ENCODE data around the gene CDT1. TPM values are rescaled to one million over a fixed set of nuclear protein-coding genes. Genes with fewer than 3 reads are reported as not detected.

Gene CDT1
- total and polyA plus RNA-seq, 4 donors: 0.05 to 1.5 (median 0.94) TPM

- Histone ChIP-seq H3K4me1 (ENCODE audit: control insufficient read depth in 1 of 2, insufficient read depth in 2 of 2, low read length in 2 of 2) (no peaks in the 10 kb centered on the region), H3K4me3 (ENCODE audit: low read length in 2 of 2) (no peak overlapping the region), H3K27me3 (ENCODE audit: control insufficient read depth in 1 of 2, insufficient read depth in 2 of 2, low read length in 1 of 2) (no peaks in the 10 kb centered on the region), H3K9me3 (ENCODE audit: control insufficient read depth, low read length) (no peaks in the 10 kb centered on the region), H3K36me3 (ENCODE audit: control insufficient read depth in 1 of 2, insufficient read depth in 2 of 2, low read length in 1 of 2) (no peaks in the 10 kb centered on the region), H3K27ac (ENCODE audit: low read depth in 1 of 2, low read length in 2 of 2) (no peak overlapping the region)
- DNase-seq: peak in 1 of 2 donors; percentile 68
- ATAC-seq (ENCODE audit: low FRiP score): no peak
- 52 to 53% methylated on average over 34 to 35 of the region's 35 CpGs for WGBS, 2 donors
- intact Hi-C loops (cut with DNase I): no loop called here
These were observed 10.2 kb upstream of the CDT1 start for GRCh38 chr16:88793251-88793954.

GRCh38 chr16:88796278-88796677 lies 7.3 kb upstream of the CDT1 start:
- H3K27me3 ChIP-seq (ENCODE audit: control insufficient read depth in 1 of 2, insufficient read depth in 2 of 2, low read length in 1 of 2): no peaks in the 10 kb centered on the region
- no peaks in the 10 kb centered on the region for H3K4me1 ChIP-seq (ENCODE audit: control insufficient read depth in 1 of 2, insufficient read depth in 2 of 2, low read length in 2 of 2)
- no peak for ATAC-seq (ENCODE audit: low FRiP score)
- DNase-seq: no peak
- intact Hi-C loops (cut with DNase I): no loop called here
- H3K27ac ChIP-seq (ENCODE audit: low read depth in 1 of 2, low read length in 2 of 2): no peak overlapping the region
- WGBS, 2 donors: 54 to 59% methylated on average over 4 of the region's 4 CpGs
- no peak overlapping the region for H3K4me3 ChIP-seq (ENCODE audit: low read length in 2 of 2)
- no peaks in the 10 kb centered on the region for H3K9me3 ChIP-seq (ENCODE audit: control insufficient read depth, low read length)
- H3K36me3 ChIP-seq (ENCODE audit: control insufficient read depth in 1 of 2, insufficient read depth in 2 of 2, low read length in 1 of 2): no peaks in the 10 kb centered on the region

- H3K36me3 ChIP-seq (ENCODE audit: control insufficient read depth in 1 of 2, insufficient read depth in 2 of 2, low read length in 1 of 2): no peaks in the 10 kb centered on the region
- H3K4me1 ChIP-seq (ENCODE audit: control insufficient read depth in 1 of 2, insufficient read depth in 2 of 2, low read length in 2 of 2): no peaks in the 10 kb centered on the region
- ATAC-seq (ENCODE audit: low FRiP score) (no peak), DNase-seq (no peak)
- 94 to 96% methylated on average over 4 of the region's 4 CpGs for WGBS, 2 donors
- H3K27ac ChIP-seq (ENCODE audit: low read depth in 1 of 2, low read length in 2 of 2): no peak overlapping the region
- intact Hi-C loops (cut with DNase I): no loop called here
- no peak overlapping the region for H3K4me3 ChIP-seq (ENCODE audit: low read length in 2 of 2)
- H3K9me3 ChIP-seq (ENCODE audit: control insufficient read depth, low read length): no peaks in the 10 kb centered on the region
- H3K27me3 ChIP-seq (ENCODE audit: control insufficient read depth in 1 of 2, insufficient read depth in 2 of 2, low read length in 1 of 2): no peaks in the 10 kb centered on the region
These were observed 5.5 kb upstream of the CDT1 start for GRCh38 chr16:88798073-88798472.

GRCh38 chr16:88798772-88799455 lies 4.7 kb upstream of the CDT1 start:
- Histone ChIP-seq H3K36me3 (ENCODE audit: control insufficient read depth in 1 of 2, insufficient read depth in 2 of 2, low read length in 1 of 2) (no peaks in the 10 kb centered on the region), H3K27me3 (ENCODE audit: control insufficient read depth in 1 of 2, insufficient read depth in 2 of 2, low read length in 1 of 2) (no peaks in the 10 kb centered on the region), H3K4me1 (ENCODE audit: control insufficient read depth in 1 of 2, insufficient read depth in 2 of 2, low read length in 2 of 2) (no peaks in the 10 kb centered on the region), H3K27ac (ENCODE audit: low read depth in 1 of 2, low read length in 2 of 2) (no peak overlapping the region), H3K4me3 (ENCODE audit: low read length in 2 of 2) (no peak overlapping the region), H3K9me3 (ENCODE audit: control insufficient read depth, low read length) (no peaks in the 10 kb centered on the region)
- intact Hi-C loops (cut with DNase I): no loop called here
- DNase-seq (no peak), ATAC-seq (ENCODE audit: low FRiP score) (no peak)

- intact Hi-C loops (cut with DNase I): no loop called here
- Histone ChIP-seq H3K27me3 (ENCODE audit: control insufficient read depth in 1 of 2, insufficient read depth in 2 of 2, low read length in 1 of 2) (no peaks in the 10 kb centered on the region), H3K9me3 (ENCODE audit: control insufficient read depth, low read length) (no peaks in the 10 kb centered on the region), H3K27ac (ENCODE audit: low read depth in 1 of 2, low read length in 2 of 2) (no peak overlapping the region), H3K4me1 (ENCODE audit: control insufficient read depth in 1 of 2, insufficient read depth in 2 of 2, low read length in 2 of 2) (no peaks in the 10 kb centered on the region), H3K36me3 (ENCODE audit: control insufficient read depth in 1 of 2, insufficient read depth in 2 of 2, low read length in 1 of 2) (no peaks in the 10 kb centered on the region), H3K4me3 (ENCODE audit: low read length in 2 of 2) (no peak overlapping the region)
- WGBS, 2 donors: 87 to 89% methylated on average over 17 of the region's 17 CpGs
- no peak for DNase-seq
- ATAC-seq (ENCODE audit: low FRiP score): no peak
These were observed 3.9 kb upstream of the CDT1 start for GRCh38 chr16:88799569-88800276.

- H3K9me3 ChIP-seq (ENCODE audit: control insufficient read depth, low read length): no peaks in the 10 kb centered on the region
- no peak overlapping the region for H3K27ac ChIP-seq (ENCODE audit: low read depth in 1 of 2, low read length in 2 of 2)
- H3K4me1 ChIP-seq (ENCODE audit: control insufficient read depth in 1 of 2, insufficient read depth in 2 of 2, low read length in 2 of 2): no peaks in the 10 kb centered on the region
- no peaks in the 10 kb centered on the region for H3K27me3 ChIP-seq (ENCODE audit: control insufficient read depth in 1 of 2, insufficient read depth in 2 of 2, low read length in 1 of 2)
- intact Hi-C loops (cut with DNase I): no loop called here
- no peak for DNase-seq
- no peaks in the 10 kb centered on the region for H3K36me3 ChIP-seq (ENCODE audit: control insufficient read depth in 1 of 2, insufficient read depth in 2 of 2, low read length in 1 of 2)
- no peak overlapping the region for H3K4me3 ChIP-seq (ENCODE audit: low read length in 2 of 2)
- WGBS, 2 donors: 88 to 89% methylated on average over 6 of the region's 6 CpGs
- ATAC-seq (ENCODE audit: low FRiP score): no peak
These were observed 3.4 kb upstream of the CDT1 start for GRCh38 chr16:88800277-88800592.

DNA sequence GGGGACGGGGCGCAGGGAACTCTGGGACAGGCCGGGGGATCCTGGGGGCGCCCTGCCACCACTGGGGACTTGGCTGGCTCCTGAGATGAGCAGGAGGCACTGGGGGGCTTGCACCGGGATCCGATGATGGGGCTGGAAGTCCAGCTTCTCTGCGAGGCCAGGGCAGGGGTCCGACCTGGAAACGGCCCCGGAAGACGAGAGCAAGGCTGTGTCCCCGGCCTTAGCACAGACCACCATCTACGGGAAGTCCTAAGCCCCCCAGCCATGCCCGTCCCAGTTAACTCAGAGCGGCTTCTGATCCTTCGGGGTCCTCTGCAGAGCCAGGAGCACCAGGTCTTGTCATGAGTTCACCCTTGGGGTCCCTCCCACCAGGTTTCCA lies 573 bp downstream of the CDT1 start:
- Histone ChIP-seq H3K27me3 (ENCODE audit: control insufficient read depth in 1 of 2, insufficient read depth in 2 of 2, low read length in 1 of 2) (no peaks in the 10 kb centered on the region), H3K4me3 (ENCODE audit: low read length in 2 of 2) (no peak overlapping the region), H3K9me3 (ENCODE audit: control insufficient read depth, low read length) (no peaks in the 10 kb centered on the region), H3K27ac (ENCODE audit: low read depth in 1 of 2, low read length in 2 of 2) (no peak overlapping the region), H3K36me3 (ENCODE audit: control insufficient read depth in 1 of 2, insufficient read depth in 2 of 2, low read length in 1 of 2) (no peaks in the 10 kb centered on the region), H3K4me1 (ENCODE audit: control insufficient read depth in 1 of 2, insufficient read depth in 2 of 2, low read length in 2 of 2) (no peaks in the 10 kb centered on the region)
- intact Hi-C loops (cut with DNase I): no loop called here
- 1 to 2% methylated on average over 15 to 16 of the region's 16 CpGs for WGBS, 2 donors
- ATAC-seq (ENCODE audit: low FRiP score) (no peak), DNase-seq (no peak)

GRCh38 chr16:88804552-88805339 lies 1.2 kb downstream of the CDT1 start:
- DNase-seq: no peak
- intact Hi-C loops (cut with DNase I): no loop called here
- H3K36me3 ChIP-seq (ENCODE audit: control insufficient read depth in 1 of 2, insufficient read depth in 2 of 2, low read length in 1 of 2): no peaks in the 10 kb centered on the region
- H3K4me1 ChIP-seq (ENCODE audit: control insufficient read depth in 1 of 2, insufficient read depth in 2 of 2, low read length in 2 of 2): no peaks in the 10 kb centered on the region
- no peak overlapping the region for H3K4me3 ChIP-seq (ENCODE audit: low read length in 2 of 2)
- H3K27me3 ChIP-seq (ENCODE audit: control insufficient read depth in 1 of 2, insufficient read depth in 2 of 2, low read length in 1 of 2): no peaks in the 10 kb centered on the region
- 21 to 22% methylated on average over 39 of the region's 39 CpGs for WGBS, 2 donors
- no peak overlapping the region for H3K27ac ChIP-seq (ENCODE audit: low read depth in 1 of 2, low read length in 2 of 2)
- ATAC-seq (ENCODE audit: low FRiP score): no peak
- H3K9me3 ChIP-seq (ENCODE audit: control insufficient read depth, low read length): no peaks in the 10 kb centered on the region

Data from aorta (tissue), 5 donors.